ENCODE measurements around the gene UIMC1.

UIMC1 gene

DNA sequence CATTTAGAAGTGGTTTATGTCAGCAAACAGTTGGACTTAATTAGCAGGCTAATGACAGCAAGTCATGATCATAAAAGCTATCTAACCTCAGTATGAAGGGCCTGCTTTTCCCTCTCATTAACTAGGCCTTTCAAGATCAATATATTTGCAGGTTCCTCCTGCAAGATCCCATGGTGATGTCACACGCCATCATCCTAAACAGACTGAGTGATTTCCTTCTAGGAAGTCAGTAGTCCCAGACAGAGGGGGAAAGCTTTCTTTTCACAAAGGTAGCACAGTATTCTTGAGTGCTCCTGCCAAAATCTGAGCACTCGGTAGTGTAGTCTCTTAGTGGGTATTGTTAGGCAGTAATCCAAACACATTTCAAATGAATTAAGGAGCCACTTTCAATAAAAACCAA lies 52.5 kb downstream of the UIMC1 start:
- Histone ChIP-seq H3K9me3 (ENCODE audit: insufficient read depth, low read length) (no peaks in the 10 kb centered on the region), H3K36me3 (ENCODE audit: low read length) (peaks cover 45% of the 10 kb centered on the region), H3K27ac (ENCODE audit: low read depth, low read length) (no peak overlapping the region), H3K4me3 (ENCODE audit: insufficient read depth, low read length, poor library complexity, severe bottlenecking) (no peak overlapping the region), H3K4me2 (ENCODE audit: low read depth, low read length, poor library complexity, severe bottlenecking) (no peak overlapping the region), H3K79me2 (ENCODE audit: insufficient read depth, low read length) (peaks cover 5% of the 10 kb centered on the region; the same call in 1 of the 2 replicates), H3K9me2 (replicated peaks; ENCODE audit: insufficient read depth, low read length) (no peaks in the 10 kb centered on the region), H3F3A (ENCODE audit: insufficient read depth) (0 out of 2 replicates have a peak, but pooled peaks cover 9% of the 10 kb centered on the region), H3K27me3 (ENCODE audit: low read length) (no peaks in the 10 kb centered on the region), H2AFZ (ENCODE audit: low read depth, low read length, severe bottlenecking) (no peak overlapping the region), H3K9ac (ENCODE audit: low read length) (no peak overlapping the region), H4K20me1 (ENCODE audit: low read depth, low read length) (peaks cover 5% of the 10 kb centered on the region; the same call in 1 of the 2 replicates)
- TF ChIP-seq, protein P1, sequence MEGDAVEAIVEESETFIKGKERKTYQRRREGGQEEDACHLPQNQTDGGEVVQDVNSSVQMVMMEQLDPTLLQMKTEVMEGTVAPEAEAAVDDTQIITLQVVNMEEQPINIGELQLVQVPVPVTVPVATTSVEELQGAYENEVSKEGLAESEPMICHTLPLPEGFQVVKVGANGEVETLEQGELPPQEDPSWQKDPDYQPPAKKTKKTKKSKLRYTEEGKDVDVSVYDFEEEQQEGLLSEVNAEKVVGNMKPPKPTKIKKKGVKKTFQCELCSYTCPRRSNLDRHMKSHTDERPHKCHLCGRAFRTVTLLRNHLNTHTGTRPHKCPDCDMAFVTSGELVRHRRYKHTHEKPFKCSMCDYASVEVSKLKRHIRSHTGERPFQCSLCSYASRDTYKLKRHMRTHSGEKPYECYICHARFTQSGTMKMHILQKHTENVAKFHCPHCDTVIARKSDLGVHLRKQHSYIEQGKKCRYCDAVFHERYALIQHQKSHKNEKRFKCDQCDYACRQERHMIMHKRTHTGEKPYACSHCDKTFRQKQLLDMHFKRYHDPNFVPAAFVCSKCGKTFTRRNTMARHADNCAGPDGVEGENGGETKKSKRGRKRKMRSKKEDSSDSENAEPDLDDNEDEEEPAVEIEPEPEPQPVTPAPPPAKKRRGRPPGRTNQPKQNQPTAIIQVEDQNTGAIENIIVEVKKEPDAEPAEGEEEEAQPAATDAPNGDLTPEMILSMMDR (IDR thresholded peaks at IDR 0.05; ENCODE audit: insufficient read depth, low read length, poor library complexity, severe bottlenecking): no peak
- TF ChIP-seq EZH2phosphoT487 (conservative IDR thresholded peaks at IDR 0.05; ENCODE audit: low read length): no peak

GRCh38 chr5:176952531-176953193 lies 53.9 kb downstream of the UIMC1 start:
- H3K9me3 ChIP-seq (ENCODE audit: insufficient read depth, low read length): no peaks in the 10 kb centered on the region
- no peak overlapping the region for H3K9ac ChIP-seq (ENCODE audit: low read length)
- no peak overlapping the region for H3K4me3 ChIP-seq (ENCODE audit: insufficient read depth, low read length, poor library complexity, severe bottlenecking)
- TF ChIP-seq EZH2phosphoT487 (conservative IDR thresholded peaks at IDR 0.05; ENCODE audit: low read length): no peak
- TF ChIP-seq, protein P1 (IDR thresholded peaks at IDR 0.05; ENCODE audit: insufficient read depth, low read length, poor library complexity, severe bottlenecking): no peak
- no peaks in the 10 kb centered on the region for H3K27me3 ChIP-seq (ENCODE audit: low read length)
- no peaks in the 10 kb centered on the region for H4K20me1 ChIP-seq (ENCODE audit: low read depth, low read length)
- H3K4me2 ChIP-seq (ENCODE audit: low read depth, low read length, poor library complexity, severe bottlenecking): no peak overlapping the region
- no peaks in the 10 kb centered on the region for H3F3A ChIP-seq (ENCODE audit: insufficient read depth)
- H3K27ac ChIP-seq (ENCODE audit: low read depth, low read length): no peak overlapping the region
- H3K36me3 ChIP-seq (ENCODE audit: low read length): peaks cover 43% of the 10 kb centered on the region
- H2AFZ ChIP-seq (ENCODE audit: low read depth, low read length, severe bottlenecking): no peak overlapping the region
- H3K9me2 ChIP-seq (replicated peaks; ENCODE audit: insufficient read depth, low read length): no peaks in the 10 kb centered on the region
- H3K79me2 ChIP-seq (ENCODE audit: insufficient read depth, low read length): no peaks in the 10 kb centered on the region; the same call in 1 of the 2 replicates

GRCh38 chr5:176948458-176948857 lies 58.1 kb downstream of the UIMC1 start:
- Histone ChIP-seq H3F3A (ENCODE audit: insufficient read depth) (no peaks in the 10 kb centered on the region), H3K36me3 (ENCODE audit: low read length) (peaks cover 29% of the 10 kb centered on the region), H2AFZ (ENCODE audit: low read depth, low read length, severe bottlenecking) (no peak overlapping the region), H3K79me2 (ENCODE audit: insufficient read depth, low read length) (no peaks in the 10 kb centered on the region; the same call in 1 of the 2 replicates), H3K27ac (ENCODE audit: low read depth, low read length) (no peak overlapping the region), H3K27me3 (ENCODE audit: low read length) (no peaks in the 10 kb centered on the region), H3K9me2 (replicated peaks; ENCODE audit: insufficient read depth, low read length) (no peaks in the 10 kb centered on the region), H4K20me1 (ENCODE audit: low read depth, low read length) (no peaks in the 10 kb centered on the region), H3K9ac (ENCODE audit: low read length) (no peak overlapping the region), H3K4me3 (ENCODE audit: insufficient read depth, low read length, poor library complexity, severe bottlenecking) (no peak overlapping the region), H3K9me3 (ENCODE audit: insufficient read depth, low read length) (no peaks in the 10 kb centered on the region), H3K4me2 (ENCODE audit: low read depth, low read length, poor library complexity, severe bottlenecking) (no peak overlapping the region)
- no peak for TF ChIP-seq EZH2phosphoT487 (conservative IDR thresholded peaks at IDR 0.05; ENCODE audit: low read length)
- TF ChIP-seq, protein P1 (IDR thresholded peaks at IDR 0.05; ENCODE audit: insufficient read depth, low read length, poor library complexity, severe bottlenecking): no peak

Measured in SU-DHL-6 (cell line).